NAMALWA (cell line): Measurements from ENCODE around the gene PDS5B.
A peak's percentile ranks its signal among the peaks of the same experiment; 100 is the strongest.
"Not testable (repeated sequence)": the region's sequence is repeated elsewhere in the genome, so short reads cannot be mapped to it uniquely, and the experiment has no call there.

Source experiments
- DNase-seq: peaks from one replicate; pipeline ENCODE4 v3.0.0-alpha.2; 2015; ENCODE audit warnings: low spot score

Gene PDS5B

GRCh38 chr13:32804673-32805230, 218.5 kb downstream of the PDS5B start:
- no peak for DNase-seq

DNA sequence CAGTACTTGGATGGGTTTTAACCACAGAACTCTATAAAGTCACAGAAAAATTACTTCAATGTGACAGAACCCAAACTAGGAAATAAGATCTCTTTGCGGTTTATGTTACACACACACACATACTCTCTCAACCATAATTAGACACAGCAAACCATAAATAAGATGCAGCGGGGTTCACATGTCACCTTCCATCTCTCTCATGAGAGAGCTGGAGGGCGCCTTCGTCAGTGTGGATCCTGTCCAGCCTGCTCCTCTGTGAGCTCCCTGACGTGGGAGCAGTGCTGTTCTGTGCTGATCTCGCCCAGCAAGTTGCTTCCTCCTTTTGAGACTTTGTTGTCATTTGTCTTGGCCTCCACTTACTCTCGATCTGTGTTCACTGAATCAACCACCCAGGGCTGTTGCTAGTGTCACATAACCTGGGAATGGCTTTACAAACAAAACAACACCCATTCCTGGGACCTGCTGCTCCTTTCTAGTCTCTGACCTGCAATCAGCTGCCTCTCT, 225.1 kb downstream of the PDS5B start:
- DNase-seq: peak; percentile 34

GRCh38 chr13:32821149-32821688, 235.0 kb downstream of the PDS5B start:
- DNase-seq: no peak

DNA sequence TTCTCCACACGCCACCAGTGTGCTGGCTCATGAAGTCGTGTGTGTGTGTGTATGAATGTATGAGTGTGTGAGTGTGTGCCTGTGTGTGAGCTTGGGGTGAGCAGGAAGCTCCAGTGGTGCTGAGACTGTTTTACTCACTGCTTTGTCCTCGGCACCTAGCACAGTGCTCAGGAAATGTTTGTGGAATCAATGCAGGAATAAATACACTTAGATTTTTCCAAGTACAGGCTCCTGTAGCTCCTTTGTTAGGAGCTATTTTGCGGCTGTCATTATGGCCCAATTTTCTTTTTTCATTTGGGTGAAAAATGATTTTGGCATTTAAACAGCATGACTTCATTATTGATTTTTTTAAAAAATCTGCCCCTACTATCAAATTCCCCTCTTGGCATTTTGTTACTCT, 236.5 kb downstream of the PDS5B start:
- DNase-seq: no peak

DNA sequence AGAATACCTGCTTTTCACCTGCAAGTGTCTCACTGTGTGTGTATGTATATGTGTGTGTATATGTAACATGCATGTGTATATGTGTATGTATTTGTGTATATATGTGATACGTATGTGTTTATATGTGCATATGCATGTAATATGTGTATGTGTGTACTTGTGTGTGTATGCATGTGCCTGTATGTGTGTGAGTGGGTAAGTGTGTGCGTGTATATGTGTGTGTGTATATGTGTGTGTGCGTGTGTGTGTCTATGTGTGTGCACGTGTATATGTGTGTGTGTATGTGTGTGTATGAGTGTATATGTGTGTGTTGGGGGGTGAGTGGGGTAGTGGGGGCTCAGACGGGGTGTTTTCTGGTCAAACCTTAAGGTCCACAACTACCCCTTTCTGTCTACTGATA, 237.3 kb downstream of the PDS5B start:
- no peak for DNase-seq

DNA sequence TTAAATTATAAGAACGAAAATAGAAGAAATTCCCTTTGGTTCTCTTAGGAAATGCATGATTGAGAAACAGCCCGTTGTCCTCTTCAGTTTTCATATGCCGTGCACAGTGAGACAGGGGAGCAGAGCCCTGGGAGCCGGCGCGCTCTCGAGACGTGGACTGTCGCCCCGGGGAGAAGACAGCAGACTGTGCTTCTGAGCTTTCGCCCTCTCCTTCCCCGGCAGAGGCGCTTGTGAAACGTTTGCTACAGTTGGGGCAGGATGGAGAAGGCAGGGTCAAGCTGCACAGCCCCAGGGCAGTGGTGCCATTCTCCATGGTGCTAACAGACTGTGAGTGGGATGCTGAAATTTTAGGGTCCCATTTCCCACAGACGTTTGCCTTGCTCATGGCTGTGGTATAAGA, 237.8 kb downstream of the PDS5B start:
- DNase-seq: no peak

- no peak for DNase-seq
These were observed 238.4 kb downstream of the PDS5B start for GRCh38 chr13:32824675-32825074.

DNA sequence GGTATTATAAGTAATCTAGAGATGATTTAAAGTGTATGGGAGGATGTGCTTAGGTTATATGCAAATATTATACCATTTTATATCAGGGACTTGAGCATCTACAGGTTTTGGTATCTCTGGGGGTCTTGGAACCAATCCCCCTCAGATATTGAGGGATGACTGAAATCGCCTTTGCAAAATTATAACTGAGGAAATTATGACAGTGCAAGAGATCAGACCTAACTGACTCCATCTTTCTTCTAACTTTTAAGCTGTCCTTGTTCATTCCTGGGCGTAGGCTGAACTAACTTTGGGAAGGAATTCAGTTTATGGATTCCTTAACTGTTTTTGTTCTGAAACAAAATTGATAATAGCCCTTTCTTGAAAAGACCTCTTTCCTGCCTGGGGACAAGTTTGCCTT, 239.2 kb downstream of the PDS5B start:
- DNase-seq: no peak

- DNase-seq: not testable (repeated sequence)
These were observed 240.1 kb downstream of the PDS5B start for GRCh38 chr13:32826372-32826771.
